SKM-1 (cell line): ENCODE measurements around the gene ADAMTSL2.

Experiments
- DNase-seq: peaks from one replicate; lab custom pipeline; 2025; ENCODE audit not compliant: unreplicated experiment; lab: John Stamatoyannopoulos, UW

ADAMTSL2 gene

DNA sequence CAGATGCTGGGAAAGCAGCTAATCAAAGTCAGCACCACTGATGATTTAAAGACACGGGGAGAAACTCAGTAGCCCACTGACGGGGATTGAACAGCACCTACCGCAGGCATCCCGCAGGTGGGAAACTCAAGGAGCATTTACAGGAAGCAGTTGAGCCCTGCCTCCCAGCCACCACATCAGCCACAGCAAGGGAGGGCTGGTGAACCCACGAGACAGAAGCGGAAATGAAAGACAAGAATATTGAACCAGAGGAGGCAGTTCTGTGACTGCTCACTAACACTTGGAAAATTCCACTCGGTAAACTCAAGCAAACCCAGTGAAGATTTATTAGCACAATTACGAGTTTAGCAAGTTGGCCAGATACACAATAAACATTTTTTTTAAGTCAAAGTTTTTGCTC, 85.3 kb downstream of the ADAMTSL2 start:
- DNase-seq = no peak

DNA sequence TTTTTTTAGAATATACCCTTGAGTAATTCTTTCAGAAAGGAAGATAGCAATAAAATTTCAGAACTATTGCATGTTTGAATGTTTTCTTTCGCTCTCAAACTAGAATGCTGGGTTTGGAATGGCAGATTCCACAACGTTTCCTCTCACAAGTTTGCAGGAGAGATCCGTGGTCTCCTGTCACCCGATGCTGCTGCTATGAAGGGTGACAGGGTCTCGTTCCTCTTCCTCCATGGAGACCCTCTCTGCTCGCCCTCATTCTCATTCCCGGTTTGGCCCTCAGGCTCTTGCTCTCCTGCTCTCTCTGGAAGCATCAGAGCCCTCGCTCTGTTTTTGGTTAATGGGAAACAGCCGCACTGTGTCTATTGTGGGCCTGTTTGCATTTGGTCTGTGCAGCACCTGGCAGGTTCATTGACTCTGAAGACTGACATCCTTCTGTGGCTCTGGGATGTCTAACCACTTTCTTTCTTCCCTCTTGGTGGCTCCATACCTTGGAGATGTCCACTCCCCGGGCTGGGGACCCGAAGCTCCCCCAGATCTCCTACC, 87.3 kb downstream of the ADAMTSL2 start:
- DNase-seq = no peak

DNA sequence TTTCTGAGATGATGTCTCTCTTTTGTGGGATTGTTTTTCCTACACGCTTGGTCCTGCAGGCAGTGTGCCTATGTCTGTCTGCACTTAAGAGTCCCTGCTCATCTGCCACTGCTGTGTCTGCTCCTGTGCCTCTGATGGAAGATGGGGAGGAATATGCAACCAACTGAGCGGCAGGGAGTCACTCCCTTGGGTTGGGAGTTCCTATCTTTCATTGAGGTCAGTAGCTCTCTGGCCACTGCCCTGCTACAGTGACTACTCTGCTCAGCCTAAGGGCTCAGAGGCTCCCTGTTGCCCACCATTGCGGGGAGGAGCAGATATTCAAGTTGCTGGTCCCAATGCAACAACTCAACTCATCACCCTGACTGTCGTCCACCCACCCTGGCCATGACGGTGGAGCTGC, 88.1 kb downstream of the ADAMTSL2 start:
- no peak for DNase-seq
